SK-N-SH (cell line): Measurements from ENCODE around the gene TWF2. TPM values are rescaled to one million over a fixed set of nuclear protein-coding genes. Genes with fewer than 3 reads are reported as not detected.

Experiments
- CTCF ChIA-PET: fragments of 300-600, 350-600 bp; formaldehyde crosslinking; extraction: SDS; loops from one replicate; lab custom pipeline; 2021; lab: Yijun Ruan, JAX
- POLR2A ChIA-PET: fragments of 350-600 bp; sonication (Branson Sonifier 250); formaldehyde crosslinking; extraction: SDS; loops from one replicate; lab custom pipeline; 2020; ENCODE audit warnings: antibody characterized with exemption, inconsistent platforms; lab: Yijun Ruan, JAX
- DNase-seq: peaks from one replicate; pipeline ENCODE4 v3.0.0; 2012
- H2AFZ ChIP-seq: fragments of 200-600 bp; sonication (generic); 2 replicates; pipeline ENCODE4 v1.8.1; 2016; ENCODE audit warnings: antibody characterized with exemption, mild to moderate bottlenecking, low read depth
- H3F3A ChIP-seq: fragments of 200-600 bp; sonication (generic); replicated peaks from 2 replicates; pipeline ENCODE3; 2016; ENCODE audit warnings: antibody characterized with exemption, mild to moderate bottlenecking; ENCODE audit not compliant: insufficient read depth
- H3K27ac ChIP-seq, 2 experiments: fragments of 200-500 bp in 1 of 2; fragments of 200-600 bp in 1 of 2; sonication (Bioruptor generic) in 1 of 2; sonication (generic), shearing (Covaris generic) in 1 of 2; 2 replicates each; pipeline versions ENCODE4 v1.5.1 to v1.6.1; 2014 to 2016; ENCODE audit warnings: low read depth in 2 of 2, inconsistent platforms in 1 of 2, low read length in 1 of 2, mild to moderate bottlenecking in 1 of 2, mixed read lengths in 1 of 2
- H3K27me3 ChIP-seq: fragments of 200-600 bp; sonication (generic), shearing (Covaris generic); 2 replicates; pipeline ENCODE4 v1.6.1; 2016; ENCODE audit warnings: mixed run types; ENCODE audit not compliant: insufficient read depth
- H3K36me3 ChIP-seq, 2 experiments: fragments of 200-500 bp in 1 of 2; fragments of 200-600 bp in 1 of 2; sonication (Bioruptor generic) in 1 of 2; sonication (generic) in 1 of 2; replicated peaks in 1 of 2; 2 replicates each; pipeline versions ENCODE3 to v1.5.1; 2014 to 2016; ENCODE audit warnings: low read length in 1 of 2, mild to moderate bottlenecking in 1 of 2; ENCODE audit not compliant: insufficient read depth in 2 of 2, control insufficient read depth in 1 of 2
- H3K4me1 ChIP-seq, 2 experiments: fragments of 200-500 bp in 1 of 2; fragments of 200-600 bp in 1 of 2; sonication (Bioruptor generic) in 1 of 2; sonication (generic), shearing (Covaris generic) in 1 of 2; 2 replicates each; pipeline versions ENCODE4 v1.5.1 to v1.6.1; 2014 to 2016; ENCODE audit warnings: low read depth in 1 of 2, low read length in 1 of 2, mixed run types in 1 of 2; ENCODE audit not compliant: insufficient read depth in 2 of 2, control insufficient read depth in 1 of 2
- H3K4me2 ChIP-seq: fragments of 200-600 bp; sonication (generic), shearing (Covaris generic); 2 replicates; pipeline ENCODE4 v1.6.1; 2017; ENCODE audit warnings: mixed run types
- H3K4me3 ChIP-seq, 2 experiments: fragments of 200-500 bp in 1 of 2; fragments of 200-600 bp in 1 of 2; sonication (Bioruptor generic) in 1 of 2; sonication (generic), shearing (Covaris generic) in 1 of 2; 2 replicates each; pipeline versions ENCODE4 v1.5.1 to v1.8.1; 2014 to 2016; ENCODE audit warnings: low read depth in 2 of 2, inconsistent platforms in 1 of 2, low read length in 1 of 2, mild to moderate bottlenecking in 1 of 2, mixed read lengths in 1 of 2, moderate library complexity in 1 of 2
- H3K79me2 ChIP-seq: fragments of 200-600 bp; sonication (generic); 2 replicates; pipeline ENCODE4 v1.8.1; 2017; ENCODE audit warnings: mild to moderate bottlenecking; ENCODE audit not compliant: insufficient read depth
- H3K9ac ChIP-seq: fragments of 200-600 bp; sonication (generic); 2 replicates; pipeline ENCODE4 v1.6.1; 2017; ENCODE audit warnings: mixed run types
- H3K9me2 ChIP-seq: fragments of 200-600 bp; sonication (generic); 2 replicates; pipeline ENCODE4 v1.6.1; 2017; ENCODE audit warnings: mixed run types
- H3K9me3 ChIP-seq: fragments of 200-600 bp; sonication (generic); 2 replicates; pipeline ENCODE4 v1.6.1; 2017; ENCODE audit warnings: mixed run types, mild to moderate bottlenecking, moderate library complexity
- H4K20me1 ChIP-seq: fragments of 200-600 bp; sonication (generic); 2 replicates; pipeline ENCODE4 v1.6.1; 2017; ENCODE audit warnings: mild to moderate bottlenecking, mixed run types; ENCODE audit not compliant: insufficient read depth
- EP300 ChIP-seq, 2 experiments: IDR thresholded peaks; 2 replicates each; pipeline versions ENCODE4 v1.4.0 to v1.6.1; 2012; ENCODE audit warnings: borderline replicate concordance in 1 of 2, low read depth in 1 of 2, low read length in 1 of 2
- EZH2phosphoT487 ChIP-seq: fragments of 200-600 bp; sonication (generic); IDR thresholded peaks from 2 replicates; pipeline ENCODE4 v1.6.1; 2017; ENCODE audit warnings: low read depth, mixed run types, mild to moderate bottlenecking, antibody characterized with exemption, moderate library complexity, borderline replicate concordance
- FOSL2 ChIP-seq: IDR thresholded peaks from 2 replicates; pipeline ENCODE4 v1.4.0; 2012; ENCODE audit warnings: low read depth, mild to moderate bottlenecking, moderate library complexity, borderline replicate concordance
- FOXJ3 ChIP-seq: sonication (generic); formaldehyde crosslinking; IDR thresholded peaks from 2 replicates; pipeline ENCODE4 v1.5.1; 2020; ENCODE audit warnings: mild to moderate bottlenecking, missing genetic modification reagents
- FOXM1 ChIP-seq: IDR thresholded peaks from 2 replicates; pipeline ENCODE4 v1.4.0; 2012; ENCODE audit warnings: low read depth, mild to moderate bottlenecking
- GABPA ChIP-seq: IDR thresholded peaks from 2 replicates; pipeline ENCODE4 v1.4.0; 2012; ENCODE audit warnings: low read depth, mild to moderate bottlenecking
- GATA2 ChIP-seq: sonication (generic); formaldehyde crosslinking; IDR thresholded peaks from 2 replicates; pipeline ENCODE4 v1.5.0; 2020; ENCODE audit warnings: mild to moderate bottlenecking, missing genetic modification reagents
- MEF2A ChIP-seq: IDR thresholded peaks from 2 replicates; pipeline ENCODE4 v1.4.0; 2012; ENCODE audit warnings: low read depth, borderline replicate concordance
- MXI1 ChIP-seq: IDR thresholded peaks from 2 replicates; pipeline ENCODE4 v1.6.1; 2012; ENCODE audit warnings: mild to moderate bottlenecking, low read depth, low read length, improper control_type of control experiment
- NFIC ChIP-seq: IDR thresholded peaks from 2 replicates; pipeline ENCODE4 v1.4.0; 2012; ENCODE audit warnings: borderline replicate concordance
- NRF1 ChIP-seq: IDR thresholded peaks from 2 replicates; pipeline ENCODE4 v1.6.1; 2012; ENCODE audit warnings: low read depth, mild to moderate bottlenecking, low read length
- POLR2AphosphoS5 ChIP-seq: IDR thresholded peaks from 2 replicates; pipeline ENCODE4 v1.6.1; 2012; ENCODE audit warnings: low read depth, low read length
- RAD21 ChIP-seq: IDR thresholded peaks from 2 replicates; pipeline ENCODE4 v1.6.1; 2012; ENCODE audit warnings: mild to moderate bottlenecking, low read length
- RCOR1 ChIP-seq: fragments of 150-350 bp; IDR thresholded peaks from 2 replicates; pipeline ENCODE4 v1.6.1; 2017; ENCODE audit warnings: antibody characterized with exemption, low read length
- RFX5 ChIP-seq: IDR thresholded peaks from 2 replicates; pipeline ENCODE4 v1.6.1; 2012; ENCODE audit warnings: mild to moderate bottlenecking, improper control_type of control experiment, low read length
- SIN3A ChIP-seq: IDR thresholded peaks from 2 replicates; pipeline ENCODE4 v1.6.1; 2012; ENCODE audit warnings: low read depth, mild to moderate bottlenecking, low read length, moderate library complexity, borderline replicate concordance
- TAF1 ChIP-seq: IDR thresholded peaks from 2 replicates; pipeline ENCODE4 v1.6.1; 2012; ENCODE audit warnings: low read depth, mild to moderate bottlenecking, low read length, moderate library complexity, borderline replicate concordance
- WGBS: methylation state at CpG from one replicate; pipeline ENCODE4 v1.1.6; 2017; ENCODE audit warnings: low lambda C conversion rate; 5-methylcytosine and 5-hydroxymethylcytosine counted together
- polyA plus RNA-seq, 3 experiments: library from polyadenylated mRNA; depleted of rRNA; stranded (reverse); fragments of >200 nt; gene quantifications; 2 replicates each; pipeline ENCODE4 v1.2.3, GENCODE V29; 2012
- TF ChIP-seq, protein P1 (sequence below): IDR thresholded peaks from 2 replicates; pipeline ENCODE4 v1.4.0; 2012; ENCODE audit warnings: low read depth
- TF ChIP-seq, protein P2 (sequence below): fragments of 150-350 bp; IDR thresholded peaks from 2 replicates; pipeline ENCODE4 v1.6.1; 2017; ENCODE audit warnings: antibody characterized with exemption, low read length, low read depth, borderline replicate concordance
- TF ChIP-seq, protein P3 (sequence below): fragments of 150-350 bp; IDR thresholded peaks from 2 replicates; pipeline ENCODE4 v1.6.1; 2016; ENCODE audit warnings: mild to moderate bottlenecking, low read depth, low read length
- TF ChIP-seq, protein P4 (sequence below): IDR thresholded peaks from 2 replicates; pipeline ENCODE4 v1.4.0; 2012; ENCODE audit warnings: low read depth, borderline replicate concordance
- TF ChIP-seq, protein P5 (sequence below): fragments of 200-600 bp; sonication (generic); IDR thresholded peaks from 2 replicates; pipeline ENCODE4 v1.6.1; 2017; ENCODE audit warnings: antibody characterized with exemption, mild to moderate bottlenecking, moderate library complexity
- TF ChIP-seq, protein P6 (sequence below): IDR thresholded peaks from 2 replicates; pipeline ENCODE4; 2012

TWF2 gene
- polyA plus RNA-seq, 1 of the 3 experiments (the other 2 are of a cell fraction) = 188 TPM

DNA sequence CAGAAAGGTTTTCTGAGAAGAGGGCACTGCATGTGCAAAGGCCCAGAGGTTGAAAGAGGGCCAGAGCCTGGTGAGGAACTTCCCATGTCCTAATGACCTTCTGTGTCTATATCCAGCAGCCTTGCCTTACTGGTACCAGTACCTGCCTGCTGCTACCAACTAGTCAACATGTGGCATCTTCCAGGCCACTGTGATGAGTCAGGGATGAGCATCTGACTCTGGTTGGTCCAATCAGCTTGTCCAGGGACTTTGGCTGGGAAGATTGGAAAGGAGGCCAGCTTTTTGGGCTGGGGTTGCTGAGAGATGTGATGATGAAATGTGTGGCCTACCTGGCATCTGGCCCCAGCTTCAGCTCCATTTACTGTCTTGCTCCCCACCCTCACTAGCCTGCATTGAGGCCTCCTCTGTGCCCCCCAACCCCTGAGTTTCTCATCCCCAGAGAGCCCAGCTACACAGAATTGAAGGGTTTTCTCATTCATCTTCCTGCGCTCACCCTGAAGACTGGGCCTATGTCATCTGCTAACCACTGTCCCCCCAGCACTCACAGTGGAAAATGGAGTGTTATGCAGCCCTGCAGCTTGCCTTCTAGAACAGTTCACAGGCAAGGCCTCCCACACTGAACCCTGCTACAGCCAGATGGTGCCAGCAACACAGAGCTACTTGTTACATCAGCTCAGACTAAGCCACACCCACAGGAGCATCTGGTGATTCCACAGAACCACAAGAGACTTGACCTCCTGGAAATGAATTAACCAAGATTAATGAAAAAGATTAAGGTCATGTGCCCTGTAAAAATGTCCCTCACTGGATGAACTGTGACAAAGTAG, 1.3 kb upstream of the TWF2 start:
- DNase-seq = peak; percentile 82
- H3K27me3 ChIP-seq = no peaks in the 10 kb centered on the region
- H3K4me3 ChIP-seq = peak overlapping the region; percentile 90 to 97; a peak in 3 of 4 replicates
- H3K4me2 ChIP-seq = peak overlapping the region; percentile 89
- ChIA-PET POLR2A (interaction anchor here (1.0 to 4.6 kb wide), 5 partner anchors 39 to 214 kb away, joined by 3 to 67 read pairs (median 4); partner anchors contain the start of genes GLYCTK and WDR82), CTCF (interaction anchor here (0.6 to 9.0 kb wide), 7 partner anchors 8 to 266 kb away, joined by 3 to 63 read pairs (median 9); partner anchors contain the start of genes ABHD14B and WDR82)
- WGBS = 100% methylated on average over 1 of the region's 1 CpG
- peak overlapping the region; percentile 93 to 96 for H3K27ac ChIP-seq
- no peaks in the 10 kb centered on the region for H3K9me2 ChIP-seq
- H3K9ac ChIP-seq = no peak overlapping the region; the same call in 1 of the 2 replicates
- H3K36me3 ChIP-seq = peaks cover 0 to 5% of the 10 kb centered on the region in 2 experiments
- no peak overlapping the region for H2AFZ ChIP-seq
- peaks cover 49% of the 10 kb centered on the region for H3K79me2 ChIP-seq
- peaks cover 24% of the 10 kb centered on the region for H3F3A ChIP-seq
- H3K9me3 ChIP-seq = no peaks in the 10 kb centered on the region
- H4K20me1 ChIP-seq = 0 out of 2 replicates have a peak, but pooled peaks cover 4% of the 10 kb centered on the region
- H3K4me1 ChIP-seq = peaks cover 12 to 57% of the 10 kb centered on the region in 2 experiments
- TF ChIP-seq, protein P1, sequence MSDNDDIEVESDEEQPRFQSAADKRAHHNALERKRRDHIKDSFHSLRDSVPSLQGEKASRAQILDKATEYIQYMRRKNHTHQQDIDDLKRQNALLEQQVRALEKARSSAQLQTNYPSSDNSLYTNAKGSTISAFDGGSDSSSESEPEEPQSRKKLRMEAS = 0 out of 2 replicates have a peak, but pooled peaks have one; percentile 44
- TF ChIP-seq, protein P2, sequence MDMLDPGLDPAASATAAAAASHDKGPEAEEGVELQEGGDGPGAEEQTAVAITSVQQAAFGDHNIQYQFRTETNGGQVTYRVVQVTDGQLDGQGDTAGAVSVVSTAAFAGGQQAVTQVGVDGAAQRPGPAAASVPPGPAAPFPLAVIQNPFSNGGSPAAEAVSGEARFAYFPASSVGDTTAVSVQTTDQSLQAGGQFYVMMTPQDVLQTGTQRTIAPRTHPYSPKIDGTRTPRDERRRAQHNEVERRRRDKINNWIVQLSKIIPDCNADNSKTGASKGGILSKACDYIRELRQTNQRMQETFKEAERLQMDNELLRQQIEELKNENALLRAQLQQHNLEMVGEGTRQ = no peak
- TF ChIP-seq, protein P3, sequence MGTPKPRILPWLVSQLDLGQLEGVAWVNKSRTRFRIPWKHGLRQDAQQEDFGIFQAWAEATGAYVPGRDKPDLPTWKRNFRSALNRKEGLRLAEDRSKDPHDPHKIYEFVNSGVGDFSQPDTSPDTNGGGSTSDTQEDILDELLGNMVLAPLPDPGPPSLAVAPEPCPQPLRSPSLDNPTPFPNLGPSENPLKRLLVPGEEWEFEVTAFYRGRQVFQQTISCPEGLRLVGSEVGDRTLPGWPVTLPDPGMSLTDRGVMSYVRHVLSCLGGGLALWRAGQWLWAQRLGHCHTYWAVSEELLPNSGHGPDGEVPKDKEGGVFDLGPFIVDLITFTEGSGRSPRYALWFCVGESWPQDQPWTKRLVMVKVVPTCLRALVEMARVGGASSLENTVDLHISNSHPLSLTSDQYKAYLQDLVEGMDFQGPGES = no peak
- TF ChIP-seq EZH2phosphoT487 (no peak), POLR2AphosphoS5 (peak; percentile 11; the same call in 1 of the 2 replicates), FOSL2 (peak; percentile 42; the same call in 1 of the 2 replicates), RCOR1 (peak; percentile 80; the same call in 1 of the 2 replicates), TAF1 (0 out of 2 replicates have a peak, but pooled peaks have one; percentile 28), MEF2A (no peak), FOXM1 (no peak), NFIC (no peak), SIN3A (no peak), FOXJ3 (CRISPR knock-in tag) (peak; percentile 67; the same call in 1 of the 2 replicates), GABPA (no peak), RFX5 (no peak), GATA2 (CRISPR knock-in tag) (peak; percentile 75), MXI1 (peak; percentile 56), RAD21 (peak; percentile 41; the same call in 1 of the 2 replicates), NRF1 (no peak), EP300 (IDR thresholded peaks at IDR 0.05; ENCODE audit: borderline replicate concordance in 1 of 2, low read depth in 1 of 2, low read length in 1 of 2) (peak in 1 of 2 experiments; percentile 74; a peak in 1 of 4 replicates)
- TF ChIP-seq, protein P4, sequence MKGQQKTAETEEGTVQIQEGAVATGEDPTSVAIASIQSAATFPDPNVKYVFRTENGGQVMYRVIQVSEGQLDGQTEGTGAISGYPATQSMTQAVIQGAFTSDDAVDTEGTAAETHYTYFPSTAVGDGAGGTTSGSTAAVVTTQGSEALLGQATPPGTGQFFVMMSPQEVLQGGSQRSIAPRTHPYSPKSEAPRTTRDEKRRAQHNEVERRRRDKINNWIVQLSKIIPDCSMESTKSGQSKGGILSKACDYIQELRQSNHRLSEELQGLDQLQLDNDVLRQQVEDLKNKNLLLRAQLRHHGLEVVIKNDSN = peak; percentile 67; the same call in 1 of the 2 replicates
- TF ChIP-seq, protein P5, sequence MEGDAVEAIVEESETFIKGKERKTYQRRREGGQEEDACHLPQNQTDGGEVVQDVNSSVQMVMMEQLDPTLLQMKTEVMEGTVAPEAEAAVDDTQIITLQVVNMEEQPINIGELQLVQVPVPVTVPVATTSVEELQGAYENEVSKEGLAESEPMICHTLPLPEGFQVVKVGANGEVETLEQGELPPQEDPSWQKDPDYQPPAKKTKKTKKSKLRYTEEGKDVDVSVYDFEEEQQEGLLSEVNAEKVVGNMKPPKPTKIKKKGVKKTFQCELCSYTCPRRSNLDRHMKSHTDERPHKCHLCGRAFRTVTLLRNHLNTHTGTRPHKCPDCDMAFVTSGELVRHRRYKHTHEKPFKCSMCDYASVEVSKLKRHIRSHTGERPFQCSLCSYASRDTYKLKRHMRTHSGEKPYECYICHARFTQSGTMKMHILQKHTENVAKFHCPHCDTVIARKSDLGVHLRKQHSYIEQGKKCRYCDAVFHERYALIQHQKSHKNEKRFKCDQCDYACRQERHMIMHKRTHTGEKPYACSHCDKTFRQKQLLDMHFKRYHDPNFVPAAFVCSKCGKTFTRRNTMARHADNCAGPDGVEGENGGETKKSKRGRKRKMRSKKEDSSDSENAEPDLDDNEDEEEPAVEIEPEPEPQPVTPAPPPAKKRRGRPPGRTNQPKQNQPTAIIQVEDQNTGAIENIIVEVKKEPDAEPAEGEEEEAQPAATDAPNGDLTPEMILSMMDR = no peak
- TF ChIP-seq, protein P6, sequence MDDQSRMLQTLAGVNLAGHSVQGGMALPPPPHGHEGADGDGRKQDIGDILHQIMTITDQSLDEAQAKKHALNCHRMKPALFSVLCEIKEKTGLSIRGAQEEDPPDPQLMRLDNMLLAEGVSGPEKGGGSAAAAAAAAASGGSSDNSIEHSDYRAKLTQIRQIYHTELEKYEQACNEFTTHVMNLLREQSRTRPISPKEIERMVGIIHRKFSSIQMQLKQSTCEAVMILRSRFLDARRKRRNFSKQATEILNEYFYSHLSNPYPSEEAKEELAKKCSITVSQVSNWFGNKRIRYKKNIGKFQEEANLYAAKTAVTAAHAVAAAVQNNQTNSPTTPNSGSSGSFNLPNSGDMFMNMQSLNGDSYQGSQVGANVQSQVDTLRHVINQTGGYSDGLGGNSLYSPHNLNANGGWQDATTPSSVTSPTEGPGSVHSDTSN = no peak
